Measurements from ENCODE around the gene PRSS3. TPM values are rescaled to one million over a fixed set of nuclear protein-coding genes. Genes with fewer than 3 reads are reported as not detected.
A peak's percentile ranks its signal among the peaks of the same experiment; 100 is the strongest.
"Not testable (repeated sequence)": the region's sequence is repeated elsewhere in the genome, so short reads cannot be mapped to it uniquely, and the experiment has no call there.

Gene PRSS3
- total RNA-seq, 2 experiments from 2014 or later = not detected

DNA sequence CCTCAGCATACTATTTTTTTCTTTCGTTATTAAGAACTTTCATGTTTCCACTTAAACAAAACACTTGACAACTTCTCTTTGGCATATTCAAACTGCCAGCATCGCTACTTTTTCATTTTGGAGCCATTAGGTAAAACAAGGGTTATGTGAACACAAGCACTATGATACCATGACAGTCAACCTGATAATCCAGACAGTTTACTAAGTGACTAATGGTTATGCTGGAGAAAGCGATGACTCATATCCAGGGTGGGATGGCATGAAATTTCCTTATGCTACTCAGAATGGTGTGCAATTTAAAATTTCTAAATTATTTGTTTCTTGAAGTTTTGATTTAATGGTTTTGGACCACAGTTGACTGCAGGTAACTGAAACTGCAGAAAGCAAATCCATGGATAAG is 29.9 kb upstream of the PRSS3 start:
- POLR2A ChIA-PET = no interaction called here
- intact Hi-C loops (cut with DNase I, micrococcal nuclease) = no loop called here
- H3K27me3 ChIP-seq (ENCODE audit: control insufficient read depth in 1 of 2, insufficient read depth in 2 of 2, low read length in 2 of 2) = no peaks in the 10 kb centered on the region
- TF ChIP-seq, protein P1, sequence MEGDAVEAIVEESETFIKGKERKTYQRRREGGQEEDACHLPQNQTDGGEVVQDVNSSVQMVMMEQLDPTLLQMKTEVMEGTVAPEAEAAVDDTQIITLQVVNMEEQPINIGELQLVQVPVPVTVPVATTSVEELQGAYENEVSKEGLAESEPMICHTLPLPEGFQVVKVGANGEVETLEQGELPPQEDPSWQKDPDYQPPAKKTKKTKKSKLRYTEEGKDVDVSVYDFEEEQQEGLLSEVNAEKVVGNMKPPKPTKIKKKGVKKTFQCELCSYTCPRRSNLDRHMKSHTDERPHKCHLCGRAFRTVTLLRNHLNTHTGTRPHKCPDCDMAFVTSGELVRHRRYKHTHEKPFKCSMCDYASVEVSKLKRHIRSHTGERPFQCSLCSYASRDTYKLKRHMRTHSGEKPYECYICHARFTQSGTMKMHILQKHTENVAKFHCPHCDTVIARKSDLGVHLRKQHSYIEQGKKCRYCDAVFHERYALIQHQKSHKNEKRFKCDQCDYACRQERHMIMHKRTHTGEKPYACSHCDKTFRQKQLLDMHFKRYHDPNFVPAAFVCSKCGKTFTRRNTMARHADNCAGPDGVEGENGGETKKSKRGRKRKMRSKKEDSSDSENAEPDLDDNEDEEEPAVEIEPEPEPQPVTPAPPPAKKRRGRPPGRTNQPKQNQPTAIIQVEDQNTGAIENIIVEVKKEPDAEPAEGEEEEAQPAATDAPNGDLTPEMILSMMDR (IDR thresholded peaks at IDR 0.05) = no peak
- H3K27ac Mint-ChIP-seq = no peak overlapping the region
- H3K4me1 Mint-ChIP-seq (ENCODE audit: low read depth) = peaks cover 4% of the 10 kb centered on the region
- ATAC-seq (ENCODE audit: poor library complexity) = no peak
- CTCF ChIA-PET = no interaction called here
- no peak overlapping the region for H3K27ac ChIP-seq (ENCODE audit: low read depth in 1 of 2, low read length in 2 of 2)
- H3K4me3 Mint-ChIP-seq = no peak overlapping the region
- H3K9me3 ChIP-seq (ENCODE audit: control insufficient read depth in 1 of 2, insufficient read depth in 1 of 2, low read length in 2 of 2) = no peaks in the 10 kb centered on the region
- no peak for DNase-seq
- H3K4me3 ChIP-seq (ENCODE audit: low read length) = no peak overlapping the region
- no peaks in the 10 kb centered on the region for H3K36me3 Mint-ChIP-seq (ENCODE audit: low read depth)
- no peaks in the 10 kb centered on the region for H3K9me3 Mint-ChIP-seq
- no peaks in the 10 kb centered on the region for H3K4me1 ChIP-seq (ENCODE audit: insufficient read depth, low read length)
- H3K36me3 ChIP-seq (ENCODE audit: insufficient read depth, low read length) = no peaks in the 10 kb centered on the region
- H3K27me3 Mint-ChIP-seq = peaks cover 3% of the 10 kb centered on the region

GRCh38 chr9:33770156-33770880 is 25.0 kb upstream of the PRSS3 start:
- H3K36me3 ChIP-seq (ENCODE audit: insufficient read depth, low read length); H3K9me3 ChIP-seq (ENCODE audit: control insufficient read depth in 1 of 2, insufficient read depth in 1 of 2, low read length in 2 of 2); H3K4me1 Mint-ChIP-seq (ENCODE audit: low read depth); H3K4me3 Mint-ChIP-seq; DNase-seq; H3K27ac Mint-ChIP-seq; POLR2A ChIA-PET; H3K9me3 Mint-ChIP-seq; CTCF ChIA-PET; H3K4me3 ChIP-seq (ENCODE audit: low read length); H3K4me1 ChIP-seq (ENCODE audit: insufficient read depth, low read length); H3K36me3 Mint-ChIP-seq (ENCODE audit: low read depth); H3K27me3 ChIP-seq (ENCODE audit: control insufficient read depth in 1 of 2, insufficient read depth in 2 of 2, low read length in 2 of 2); intact Hi-C loops (cut with DNase I, micrococcal nuclease); H3K27ac ChIP-seq (ENCODE audit: low read depth in 1 of 2, low read length in 2 of 2): not testable (repeated sequence)
- H3K27me3 Mint-ChIP-seq = peaks cover 11% of the 10 kb centered on the region
- peak; percentile 58 for ATAC-seq (ENCODE audit: poor library complexity)

- DNase-seq; POLR2A ChIA-PET; H3K36me3 Mint-ChIP-seq (ENCODE audit: low read depth); H3K4me3 ChIP-seq (ENCODE audit: low read length); intact Hi-C loops (cut with DNase I, micrococcal nuclease); H3K9me3 ChIP-seq (ENCODE audit: control insufficient read depth in 1 of 2, insufficient read depth in 1 of 2, low read length in 2 of 2); H3K27me3 ChIP-seq (ENCODE audit: control insufficient read depth in 1 of 2, insufficient read depth in 2 of 2, low read length in 2 of 2); H3K4me1 ChIP-seq (ENCODE audit: insufficient read depth, low read length); H3K9me3 Mint-ChIP-seq; H3K36me3 ChIP-seq (ENCODE audit: insufficient read depth, low read length); CTCF ChIA-PET; H3K4me3 Mint-ChIP-seq; H3K27ac ChIP-seq (ENCODE audit: low read depth in 1 of 2, low read length in 2 of 2); H3K27ac Mint-ChIP-seq; ATAC-seq (ENCODE audit: poor library complexity): not testable (repeated sequence)
- peaks cover 11% of the 10 kb centered on the region for H3K27me3 Mint-ChIP-seq
- peaks cover 11% of the 10 kb centered on the region for H3K4me1 Mint-ChIP-seq (ENCODE audit: low read depth)
These were observed 22.2 kb upstream of the PRSS3 start for GRCh38 chr9:33773135-33773534.

- peaks cover 17% of the 10 kb centered on the region for H3K4me1 Mint-ChIP-seq (ENCODE audit: low read depth)
- H3K27ac Mint-ChIP-seq; ATAC-seq (ENCODE audit: poor library complexity); H3K4me1 ChIP-seq (ENCODE audit: insufficient read depth, low read length); CTCF ChIA-PET; H3K4me3 ChIP-seq (ENCODE audit: low read length); H3K36me3 Mint-ChIP-seq (ENCODE audit: low read depth); H3K9me3 Mint-ChIP-seq; H3K27me3 ChIP-seq (ENCODE audit: control insufficient read depth in 1 of 2, insufficient read depth in 2 of 2, low read length in 2 of 2); H3K36me3 ChIP-seq (ENCODE audit: insufficient read depth, low read length); DNase-seq; H3K9me3 ChIP-seq (ENCODE audit: control insufficient read depth in 1 of 2, insufficient read depth in 1 of 2, low read length in 2 of 2); H3K27ac ChIP-seq (ENCODE audit: low read depth in 1 of 2, low read length in 2 of 2); H3K4me3 Mint-ChIP-seq; POLR2A ChIA-PET; intact Hi-C loops (cut with DNase I, micrococcal nuclease): not testable (repeated sequence)
- H3K27me3 Mint-ChIP-seq = peaks cover 17% of the 10 kb centered on the region
These were observed 21.2 kb upstream of the PRSS3 start for GRCh38 chr9:33774074-33774659.
